Type B pancreatic cell (in vitro differentiated cells): Measurements from ENCODE around the gene DPY19L1. TPM values are rescaled to one million over a fixed set of nuclear protein-coding genes. Genes with fewer than 3 reads are reported as not detected.

Experiments used
- DNase-seq: peaks from one replicate; pipeline ENCODE4 v3.0.0; 2021; ENCODE audit warnings: mixed read lengths; ENCODE audit not compliant: unreplicated experiment; ENCODE audit errors: extremely low spot score
- H3K27ac Mint-ChIP-seq: 2 replicates; pipeline ENCODE4 v1.8.0; 2021; ENCODE audit warnings: mild to moderate bottlenecking, mixed read lengths
- H3K27me3 Mint-ChIP-seq: 2 replicates; pipeline ENCODE4 v1.8.0; 2021; ENCODE audit warnings: mixed read lengths
- H3K36me3 Mint-ChIP-seq: 2 replicates; pipeline ENCODE4 v1.8.0; 2021; ENCODE audit warnings: mixed read lengths
- H3K4me1 Mint-ChIP-seq: one replicate; pipeline ENCODE4 v1.8.0; 2021; ENCODE audit warnings: mixed read lengths; ENCODE audit not compliant: unreplicated experiment
- H3K4me3 Mint-ChIP-seq: 2 replicates; pipeline ENCODE4 v1.8.0; 2021; ENCODE audit warnings: mild to moderate bottlenecking, mixed read lengths
- H3K9me3 Mint-ChIP-seq: 2 replicates; pipeline ENCODE4 v1.8.0; 2021; ENCODE audit warnings: mixed read lengths
- total RNA-seq: library from RNA; stranded (reverse); gene quantifications from 2 replicates; pipeline ENCODE4 v1.2.1, GENCODE V29; 2021; ENCODE audit warnings: low replicate concordance
- TF ChIP-seq, protein P1 (sequence below): fragments of 200-600 bp; sonication (generic); conservative IDR thresholded peaks from 2 replicates; pipeline ENCODE4 v1.5.0; 2021; ENCODE audit warnings: antibody characterized with exemption, mild to moderate bottlenecking

DPY19L1 gene
- total RNA-seq, 1 donor from 2014 or later: 33.4 TPM

DNA sequence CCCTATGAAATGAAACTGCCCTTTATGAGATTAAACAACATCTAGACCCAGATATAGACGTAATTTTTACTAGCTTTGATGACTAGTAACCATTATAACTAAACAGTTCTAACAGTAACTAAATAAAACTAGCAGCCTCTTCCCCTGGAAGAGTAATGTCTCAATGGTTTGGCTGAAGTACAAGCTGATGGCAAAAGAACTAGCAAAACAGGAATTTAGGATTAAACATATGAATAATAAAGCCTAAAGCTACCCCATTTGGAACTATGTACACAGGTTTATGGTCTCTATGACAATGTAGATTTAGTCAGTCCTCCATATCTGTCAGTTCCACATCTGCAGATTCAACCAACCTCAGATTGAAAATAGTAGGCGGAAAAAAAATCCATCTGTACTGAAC lies 6.4 kb downstream of the DPY19L1 start:
- TF ChIP-seq, protein P1, sequence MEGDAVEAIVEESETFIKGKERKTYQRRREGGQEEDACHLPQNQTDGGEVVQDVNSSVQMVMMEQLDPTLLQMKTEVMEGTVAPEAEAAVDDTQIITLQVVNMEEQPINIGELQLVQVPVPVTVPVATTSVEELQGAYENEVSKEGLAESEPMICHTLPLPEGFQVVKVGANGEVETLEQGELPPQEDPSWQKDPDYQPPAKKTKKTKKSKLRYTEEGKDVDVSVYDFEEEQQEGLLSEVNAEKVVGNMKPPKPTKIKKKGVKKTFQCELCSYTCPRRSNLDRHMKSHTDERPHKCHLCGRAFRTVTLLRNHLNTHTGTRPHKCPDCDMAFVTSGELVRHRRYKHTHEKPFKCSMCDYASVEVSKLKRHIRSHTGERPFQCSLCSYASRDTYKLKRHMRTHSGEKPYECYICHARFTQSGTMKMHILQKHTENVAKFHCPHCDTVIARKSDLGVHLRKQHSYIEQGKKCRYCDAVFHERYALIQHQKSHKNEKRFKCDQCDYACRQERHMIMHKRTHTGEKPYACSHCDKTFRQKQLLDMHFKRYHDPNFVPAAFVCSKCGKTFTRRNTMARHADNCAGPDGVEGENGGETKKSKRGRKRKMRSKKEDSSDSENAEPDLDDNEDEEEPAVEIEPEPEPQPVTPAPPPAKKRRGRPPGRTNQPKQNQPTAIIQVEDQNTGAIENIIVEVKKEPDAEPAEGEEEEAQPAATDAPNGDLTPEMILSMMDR: no peak
- no peaks in the 10 kb centered on the region for H3K27me3 Mint-ChIP-seq
- no peak for DNase-seq
- no peaks in the 10 kb centered on the region for H3K36me3 Mint-ChIP-seq
- H3K27ac Mint-ChIP-seq: no peak overlapping the region
- H3K4me3 Mint-ChIP-seq: no peak overlapping the region
- peaks cover 25% of the 10 kb centered on the region for H3K4me1 Mint-ChIP-seq
- H3K9me3 Mint-ChIP-seq: no peaks in the 10 kb centered on the region

- no peaks in the 10 kb centered on the region for H3K36me3 Mint-ChIP-seq
- H3K27me3 Mint-ChIP-seq: no peaks in the 10 kb centered on the region
- H3K9me3 Mint-ChIP-seq: no peaks in the 10 kb centered on the region
- peaks cover 21% of the 10 kb centered on the region for H3K4me1 Mint-ChIP-seq
- no peak for DNase-seq
- no peak overlapping the region for H3K27ac Mint-ChIP-seq
- H3K4me3 Mint-ChIP-seq: no peak overlapping the region
- TF ChIP-seq, protein P1: no peak
Measured at GRCh38 chr7:35029311-35029710, 8.0 kb downstream of the DPY19L1 start.

DNA sequence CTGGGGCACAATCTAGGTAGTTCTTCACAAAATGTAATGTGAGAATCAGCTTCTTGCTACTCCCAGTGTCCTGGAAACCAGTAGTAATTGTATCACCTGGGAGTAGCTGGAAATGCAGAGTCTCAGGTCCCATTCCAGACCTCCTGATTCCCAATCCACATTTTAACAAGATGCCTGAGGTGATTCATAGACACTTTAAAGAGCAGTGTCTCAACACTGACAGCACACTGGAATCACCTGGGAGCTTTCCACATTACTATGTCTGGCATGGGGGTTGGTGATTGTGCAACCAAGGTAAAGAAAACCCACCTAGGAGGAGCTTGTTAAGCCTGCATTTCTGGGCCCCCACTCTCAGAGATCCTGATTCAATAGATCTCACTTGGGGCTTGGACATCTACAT lies 11.1 kb downstream of the DPY19L1 start:
- Mint-ChIP-seq H3K4me3 (no peak overlapping the region), H3K4me1 (peaks cover 16% of the 10 kb centered on the region), H3K27ac (no peak overlapping the region), H3K27me3 (no peaks in the 10 kb centered on the region), H3K36me3 (no peaks in the 10 kb centered on the region), H3K9me3 (no peaks in the 10 kb centered on the region)
- TF ChIP-seq, protein P1: no peak
- DNase-seq: no peak

GRCh38 chr7:35025369-35025870 lies 11.9 kb downstream of the DPY19L1 start:
- TF ChIP-seq, protein P1: no peak
- no peaks in the 10 kb centered on the region for H3K36me3 Mint-ChIP-seq
- H3K27me3 Mint-ChIP-seq: no peaks in the 10 kb centered on the region
- H3K4me1 Mint-ChIP-seq: peaks cover 17% of the 10 kb centered on the region
- no peak overlapping the region for H3K27ac Mint-ChIP-seq
- H3K4me3 Mint-ChIP-seq: no peak overlapping the region
- no peaks in the 10 kb centered on the region for H3K9me3 Mint-ChIP-seq
- DNase-seq: no peak

GRCh38 chr7:35024298-35024697 lies 13.0 kb downstream of the DPY19L1 start:
- H3K27ac Mint-ChIP-seq: no peak overlapping the region
- H3K36me3 Mint-ChIP-seq: no peaks in the 10 kb centered on the region
- peaks cover 17% of the 10 kb centered on the region for H3K4me1 Mint-ChIP-seq
- H3K4me3 Mint-ChIP-seq: no peak overlapping the region
- no peaks in the 10 kb centered on the region for H3K9me3 Mint-ChIP-seq
- no peaks in the 10 kb centered on the region for H3K27me3 Mint-ChIP-seq
- TF ChIP-seq, protein P1: no peak
- DNase-seq: no peak

- no peak for DNase-seq
- H3K27me3 Mint-ChIP-seq: no peaks in the 10 kb centered on the region
- no peak overlapping the region for H3K27ac Mint-ChIP-seq
- peaks cover 17% of the 10 kb centered on the region for H3K4me1 Mint-ChIP-seq
- TF ChIP-seq, protein P1: no peak
- no peaks in the 10 kb centered on the region for H3K36me3 Mint-ChIP-seq
- H3K4me3 Mint-ChIP-seq: no peak overlapping the region
- no peaks in the 10 kb centered on the region for H3K9me3 Mint-ChIP-seq
Measured at GRCh38 chr7:35022725-35023124, 14.6 kb downstream of the DPY19L1 start.
